HepG2 (cell line): Measurements from ENCODE around the gene CELA2B. TPM values are rescaled to one million over a fixed set of nuclear protein-coding genes. Genes with fewer than 3 reads are reported as not detected.
"Not testable (repeated sequence)": the region's sequence is repeated elsewhere in the genome, so short reads cannot be mapped to it uniquely, and the experiment has no call there.

Experiments
- ATAC-seq: fragments of 200-7000 bp; cut with Tn5 transposase; 3 replicates; pipeline ENCODE4 v1.9.1; 2020; ENCODE audit warnings: mild to moderate bottlenecking, moderate library complexity
- BruUV-seq: library from RNA; stranded (reverse); fragments of 400-500 nt; replicated peaks from 2 replicates; lab custom pipeline; 2021; lab: Mats Ljungman, UMichigan
- CTCF ChIA-PET: fragments of 300-600 bp; formaldehyde crosslinking; extraction: SDS; loops from one replicate; lab custom pipeline; 2021; ENCODE audit warnings: low total read pairs, inconsistent platforms, low intra/inter-chr PET ratio; lab: Yijun Ruan, JAX
- POLR2A ChIA-PET: fragments of 350-600 bp; sonication (Branson Sonifier 250); formaldehyde crosslinking; loops from one replicate; lab custom pipeline; 2020; ENCODE audit warnings: antibody characterized with exemption, inconsistent platforms; lab: Yijun Ruan, JAX
- DNase-seq: peaks from one replicate; pipeline ENCODE4 v3.0.0-alpha.2; 2015; ENCODE audit warnings: low spot score
- FAIRE-seq: peaks from 3 replicates; lab custom pipeline; 2011; peaks lifted over from hg19 to GRCh38; lab: Jason Lieb, UNC
- H2AFZ ChIP-seq: one replicate; pipeline ENCODE4 v1.6.1; 2011; ENCODE audit warnings: low read length, inconsistent platforms
- H3K27ac ChIP-seq: fragments of 300-600 bp; 3 replicates; pipeline ENCODE4 v1.8.0; 2011; ENCODE audit warnings: mixed run types, mild to moderate bottlenecking, mixed read lengths, low read length, inconsistent platforms; ENCODE audit not compliant: insufficient read depth; ENCODE audit errors: extremely low read length
- H3K27me3 ChIP-seq, 2 experiments: fragments of 200-600 bp in 1 of 2; 2 replicates in 1 of 2; 3 replicates in 1 of 2; pipeline versions ENCODE4 v1.6.0 to v1.8.0; 2011; ENCODE audit warnings: low read length in 2 of 2, mild to moderate bottlenecking in 2 of 2, moderate library complexity in 2 of 2, inconsistent platforms in 1 of 2; ENCODE audit not compliant: insufficient read depth in 2 of 2, control insufficient read depth in 1 of 2
- H3K36me3 ChIP-seq, 2 experiments: fragments of 200-600 bp in 1 of 2; replicated peaks in 1 of 2; 2 replicates in 1 of 2; 3 replicates in 1 of 2; pipeline versions ENCODE4 v1.5.1 to v1.8.0; 2011; ENCODE audit warnings: low read length in 2 of 2, inconsistent platforms in 1 of 2; ENCODE audit not compliant: insufficient read depth in 2 of 2, control insufficient read depth in 1 of 2
- H3K4me1 ChIP-seq: 2 replicates; pipeline ENCODE4 v1.5.1; 2012; ENCODE audit warnings: low read length, inconsistent platforms; ENCODE audit not compliant: insufficient read depth
- H3K4me2 ChIP-seq: 2 replicates; pipeline ENCODE4 v1.6.0; 2011; ENCODE audit warnings: low read depth, low read length, inconsistent platforms
- H3K4me3 ChIP-seq, 3 experiments: fragments of 200-600 bp in 1 of 3; sonication (generic), shearing (Covaris generic) in 1 of 3; replicated peaks in 1 of 3; 2 replicates each; pipeline ENCODE4 v1.5.1; 2011 to 2016; ENCODE audit warnings: low read length in 3 of 3, inconsistent platforms in 2 of 3, low read depth in 2 of 3, mild to moderate bottlenecking in 2 of 3, control low read depth in 1 of 3, mixed read lengths in 1 of 3; ENCODE audit not compliant: insufficient read depth in 1 of 3
- H3K79me2 ChIP-seq: one replicate; pipeline ENCODE4 v1.6.1; 2011; ENCODE audit warnings: low read length, inconsistent platforms; ENCODE audit not compliant: insufficient read depth
- H3K9ac ChIP-seq: 2 replicates; pipeline ENCODE4 v1.6.0; 2011; ENCODE audit warnings: mild to moderate bottlenecking, low read depth, low read length, inconsistent platforms; ENCODE audit not compliant: insufficient read depth
- H3K9me3 ChIP-seq: 2 replicates; pipeline ENCODE4 v1.5.1; 2012; ENCODE audit warnings: mild to moderate bottlenecking, low read length
- H4K20me1 ChIP-seq: 2 replicates; pipeline ENCODE4 v1.6.0; 2011; ENCODE audit warnings: inconsistent platforms, mild to moderate bottlenecking, low read length, moderate library complexity; ENCODE audit not compliant: insufficient read depth
- SNAI1 ChIP-seq: sonication (generic); formaldehyde crosslinking; IDR thresholded peaks from 2 replicates; pipeline ENCODE4 v1.5.0; 2020; ENCODE audit warnings: mild to moderate bottlenecking, missing genetic modification reagents, borderline replicate concordance
- WGBS: methylation state at CpG from one replicate; pipeline ENCODE4 v1.1.6; 2017; ENCODE audit warnings: low lambda C conversion rate; 5-methylcytosine and 5-hydroxymethylcytosine counted together
- in situ Hi-C: cut with HindIII; loops from 2 replicates; pipeline ENCODE4 v1.10.0; 2017; ENCODE audit warnings: low pct_unique_long_range_greater_than_20kb; ENCODE audit not compliant: extremely low pct_ligation_motif_present
- intact Hi-C: fragments of 100-400 bp; cut with micrococcal nuclease; formaldehyde crosslinking; loops from one replicate; pipeline ENCODE4 v1.10.0; 2022; ENCODE audit not compliant: unreplicated experiment
- polyA plus RNA-seq, 8 experiments: library from polyadenylated mRNA; depleted of rRNA in 3 of 8; stranded (reverse) in 7 of 8; unstranded in 1 of 8; fragments of >200 nt; fragmentation: Illumina TruSeq in 4 of 8; extraction: Trizol in 4 of 8; gene quantifications; 2 replicates each; pipeline versions ENCODE4 v1.2.1 to v1.2.3, GENCODE V29; 2011 to 2016; ENCODE audit warnings: low read depth in 4 of 8, missing spikeins in 1 of 8, mixed read lengths in 1 of 8; ENCODE audit not compliant: insufficient read depth in 1 of 8
- total RNA-seq, 5 experiments: library from RNA; depleted of rRNA; stranded (reverse); fragments of >200 nt; fragmentation: Illumina TruSeq; extraction: Trizol; gene quantifications; 2 replicates each; pipeline ENCODE4 v1.2.3, GENCODE V29; 2016; ENCODE audit warnings: low read depth in 1 of 5
- TF ChIP-seq, protein P1 (sequence below): sonication (generic); formaldehyde crosslinking; IDR thresholded peaks from 2 replicates; pipeline ENCODE4 v1.5.1; 2020; ENCODE audit warnings: mild to moderate bottlenecking, missing genetic modification reagents, moderate library complexity

Gene CELA2B
- total and polyA plus RNA-seq, 2 of the 13 experiments (the other 11 are each of a cell fraction or from before 2014, with no cell fraction given): not detected

GRCh38 chr1:15489052-15489736 lies 13.3 kb downstream of the CELA2B start:
- WGBS: 64% methylated on average over 12 of the region's 13 CpGs
- ATAC-seq: no peak; the same call in 2 of the 3 replicates

GRCh38 chr1:15491010-15491409 lies 15.1 kb downstream of the CELA2B start:
- in situ Hi-C loops, H3K4me1 ChIP-seq, H3K4me2 ChIP-seq, ATAC-seq, H3K27me3 ChIP-seq, intact Hi-C loops, H3K27ac ChIP-seq, BruUV-seq, H3K9ac ChIP-seq, FAIRE-seq, H3K9me3 ChIP-seq, CTCF ChIA-PET, H3K4me3 ChIP-seq, H2AFZ ChIP-seq, H3K79me2 ChIP-seq, DNase-seq, H4K20me1 ChIP-seq, POLR2A ChIA-PET: not testable (repeated sequence)
- H3K36me3 ChIP-seq: peaks cover 3 to 13% of the 10 kb centered on the region in 2 experiments; a peak in 2 of 5 replicates
- 98% methylated on average over 4 of the region's 4 CpGs for WGBS

More at GRCh38 chr1:15489052-15489736, 13.3 kb downstream of the CELA2B start:
- intact Hi-C loops (no loop called here), in situ Hi-C loops (no loop called here)
- TF ChIP-seq, protein P1, sequence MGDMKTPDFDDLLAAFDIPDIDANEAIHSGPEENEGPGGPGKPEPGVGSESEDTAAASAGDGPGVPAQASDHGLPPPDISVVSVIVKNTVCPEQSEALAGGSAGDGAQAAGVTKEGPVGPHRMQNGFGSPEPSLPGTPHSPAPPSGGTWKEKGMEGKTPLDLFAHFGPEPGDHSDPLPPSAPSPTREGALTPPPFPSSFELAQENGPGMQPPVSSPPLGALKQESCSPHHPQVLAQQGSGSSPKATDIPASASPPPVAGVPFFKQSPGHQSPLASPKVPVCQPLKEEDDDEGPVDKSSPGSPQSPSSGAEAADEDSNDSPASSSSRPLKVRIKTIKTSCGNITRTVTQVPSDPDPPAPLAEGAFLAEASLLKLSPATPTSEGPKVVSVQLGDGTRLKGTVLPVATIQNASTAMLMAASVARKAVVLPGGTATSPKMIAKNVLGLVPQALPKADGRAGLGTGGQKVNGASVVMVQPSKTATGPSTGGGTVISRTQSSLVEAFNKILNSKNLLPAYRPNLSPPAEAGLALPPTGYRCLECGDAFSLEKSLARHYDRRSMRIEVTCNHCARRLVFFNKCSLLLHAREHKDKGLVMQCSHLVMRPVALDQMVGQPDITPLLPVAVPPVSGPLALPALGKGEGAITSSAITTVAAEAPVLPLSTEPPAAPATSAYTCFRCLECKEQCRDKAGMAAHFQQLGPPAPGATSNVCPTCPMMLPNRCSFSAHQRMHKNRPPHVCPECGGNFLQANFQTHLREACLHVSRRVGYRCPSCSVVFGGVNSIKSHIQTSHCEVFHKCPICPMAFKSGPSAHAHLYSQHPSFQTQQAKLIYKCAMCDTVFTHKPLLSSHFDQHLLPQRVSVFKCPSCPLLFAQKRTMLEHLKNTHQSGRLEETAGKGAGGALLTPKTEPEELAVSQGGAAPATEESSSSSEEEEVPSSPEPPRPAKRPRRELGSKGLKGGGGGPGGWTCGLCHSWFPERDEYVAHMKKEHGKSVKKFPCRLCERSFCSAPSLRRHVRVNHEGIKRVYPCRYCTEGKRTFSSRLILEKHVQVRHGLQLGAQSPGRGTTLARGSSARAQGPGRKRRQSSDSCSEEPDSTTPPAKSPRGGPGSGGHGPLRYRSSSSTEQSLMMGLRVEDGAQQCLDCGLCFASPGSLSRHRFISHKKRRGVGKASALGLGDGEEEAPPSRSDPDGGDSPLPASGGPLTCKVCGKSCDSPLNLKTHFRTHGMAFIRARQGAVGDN (CRISPR knock-in tag): peak; percentile 69
- TF ChIP-seq SNAI1 (CRISPR knock-in tag): no peak
- ChIA-PET CTCF (no interaction called here), POLR2A (no interaction called here)
- Histone ChIP-seq H3K9ac (no peak overlapping the region), H3K4me1 (no peaks in the 10 kb centered on the region), H3K4me3 (no peak overlapping the region), H3K79me2 (no peaks in the 10 kb centered on the region), H4K20me1 (no peaks in the 10 kb centered on the region), H3K27ac (no peak overlapping the region), H2AFZ (no peak overlapping the region), H3K27me3 (no peaks in the 10 kb centered on the region), H3K9me3 (no peaks in the 10 kb centered on the region), H3K4me2 (no peak overlapping the region), H3K36me3 (peaks cover 3 to 8% of the 10 kb centered on the region in 2 experiments; a peak in 1 of 5 replicates)
- DNase-seq (no peak), FAIRE-seq (no peak)
- BruUV-seq: no TSS peak
